Kidney epithelial cell (primary cell): ENCODE results near the gene FAM83D. TPM values are rescaled to one million over a fixed set of nuclear protein-coding genes. Genes with fewer than 3 reads are reported as not detected.

Source experiments
- DNase-seq: peaks from one replicate; pipeline ENCODE4 v3.0.0-alpha.2; 2010; ENCODE audit warnings: low read depth
- H3K27me3 ChIP-seq: 2 replicates; pipeline ENCODE4 v1.6.0; 2011; ENCODE audit warnings: low read length; ENCODE audit not compliant: control insufficient read depth, insufficient read depth
- H3K36me3 ChIP-seq: 2 replicates; pipeline ENCODE4 v1.5.1; 2011; ENCODE audit warnings: low read length; ENCODE audit not compliant: control insufficient read depth, insufficient read depth
- H3K4me3 ChIP-seq: 2 replicates; pipeline ENCODE4 v1.5.1; 2011; ENCODE audit warnings: low read depth, mild to moderate bottlenecking, control low read depth, low read length
- CTCF ChIP-seq: IDR thresholded peaks from 2 replicates; pipeline ENCODE4 v1.5.1; 2011; ENCODE audit warnings: mild to moderate bottlenecking, moderate library complexity, low read length, control low read depth, inconsistent platforms; ENCODE audit not compliant: insufficient read depth, poor library complexity, severe bottlenecking
- total RNA-seq: library from RNA; depleted of rRNA; stranded (reverse); fragments of >200 nt; gene quantifications from 2 replicates; pipeline ENCODE4 v1.2.3, GENCODE V29; 2015

FAM83D gene
- total RNA-seq, 1 donor from 2014 or later, result 4.1 TPM

GRCh38 chr20:38940644-38941043 lies 14.4 kb downstream of the FAM83D start:
- Histone ChIP-seq H3K4me3 (no peak overlapping the region), H3K27me3 (no peaks in the 10 kb centered on the region), H3K36me3 (no peaks in the 10 kb centered on the region)
- no peak for DNase-seq
- no peak for TF ChIP-seq CTCF

- no peak for TF ChIP-seq CTCF
- no peaks in the 10 kb centered on the region for H3K36me3 ChIP-seq
- DNase-seq, result no peak
- H3K27me3 ChIP-seq, result no peaks in the 10 kb centered on the region
- H3K4me3 ChIP-seq, result no peak overlapping the region
Measured at GRCh38 chr20:38941726-38942389, 15.6 kb downstream of the FAM83D start.

- no peak overlapping the region for H3K4me3 ChIP-seq
- H3K36me3 ChIP-seq, result no peaks in the 10 kb centered on the region
- no peak for TF ChIP-seq CTCF
- no peak for DNase-seq
- H3K27me3 ChIP-seq, result no peaks in the 10 kb centered on the region
Measured at GRCh38 chr20:38945012-38945411, 18.8 kb downstream of the FAM83D start.

- no peak for TF ChIP-seq CTCF
Measured at GRCh38 chr20:38946836-38947235, 20.6 kb downstream of the FAM83D start.

GRCh38 chr20:38947931-38948362 lies 21.7 kb downstream of the FAM83D start:
- Histone ChIP-seq H3K36me3 (peaks cover 3% of the 10 kb centered on the region), H3K4me3 (no peak overlapping the region), H3K27me3 (no peaks in the 10 kb centered on the region)
- no peak for DNase-seq
- TF ChIP-seq CTCF, result no peak

More at GRCh38 chr20:38946836-38947235, 20.6 kb downstream of the FAM83D start:
- no peaks in the 10 kb centered on the region for H3K27me3 ChIP-seq
- peaks cover 2% of the 10 kb centered on the region for H3K36me3 ChIP-seq
- no peak for DNase-seq
- no peak overlapping the region for H3K4me3 ChIP-seq

GRCh38 chr20:38950254-38950653 lies 24.0 kb downstream of the FAM83D start:
- peaks cover 3% of the 10 kb centered on the region for H3K36me3 ChIP-seq
- TF ChIP-seq CTCF, result no peak
- DNase-seq, result no peak
- no peaks in the 10 kb centered on the region for H3K27me3 ChIP-seq
- H3K4me3 ChIP-seq, result no peak overlapping the region
